ENCODE data around the gene PTPRD.

PTPRD gene

GRCh38 chr9:8390571-8390970, 2222.2 kb downstream of the PTPRD start:
- no peak for DNase-seq

DNA sequence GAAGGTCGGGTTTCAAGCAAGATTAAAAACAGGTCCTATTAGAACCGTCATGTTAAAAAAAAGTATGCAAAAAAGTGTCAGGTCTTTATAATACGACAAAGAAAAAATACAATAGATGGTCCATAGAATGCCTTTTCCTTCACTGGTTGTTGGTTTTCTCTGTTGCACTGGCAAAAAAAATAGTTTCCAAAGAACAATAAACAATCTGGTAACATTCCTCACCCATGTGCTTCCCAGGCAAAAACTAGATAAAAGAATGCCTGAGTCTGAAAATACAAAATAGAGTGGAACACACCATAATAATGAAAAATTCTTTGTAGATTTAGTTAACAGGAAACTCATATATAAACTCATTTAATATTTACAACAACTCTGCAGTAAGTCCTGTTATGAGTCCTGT, 2223.3 kb downstream of the PTPRD start:
- no peak for DNase-seq

DNA sequence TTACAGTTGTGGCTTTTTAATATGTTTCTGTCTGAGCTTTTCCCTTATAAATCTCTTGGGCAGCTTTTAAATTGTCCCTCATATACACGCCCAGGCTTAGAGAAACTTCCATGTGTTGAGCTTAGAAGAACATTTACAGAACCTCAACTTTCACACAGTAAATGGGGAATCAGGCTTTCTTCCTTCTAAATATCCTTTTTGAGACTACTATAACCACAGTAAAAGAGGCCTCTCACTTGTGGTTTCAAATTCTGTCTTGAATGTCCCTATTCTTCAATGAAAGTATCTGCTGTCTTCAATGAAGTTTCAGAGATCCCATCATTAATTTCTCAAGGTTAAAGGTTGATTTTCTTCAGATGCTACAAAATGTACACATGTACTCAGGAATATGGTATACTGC, 2224.7 kb downstream of the PTPRD start:
- no peak for DNase-seq

- DNase-seq = no peak
Observed at GRCh38 chr9:8384091-8384490, 2228.7 kb downstream of the PTPRD start.

DNA sequence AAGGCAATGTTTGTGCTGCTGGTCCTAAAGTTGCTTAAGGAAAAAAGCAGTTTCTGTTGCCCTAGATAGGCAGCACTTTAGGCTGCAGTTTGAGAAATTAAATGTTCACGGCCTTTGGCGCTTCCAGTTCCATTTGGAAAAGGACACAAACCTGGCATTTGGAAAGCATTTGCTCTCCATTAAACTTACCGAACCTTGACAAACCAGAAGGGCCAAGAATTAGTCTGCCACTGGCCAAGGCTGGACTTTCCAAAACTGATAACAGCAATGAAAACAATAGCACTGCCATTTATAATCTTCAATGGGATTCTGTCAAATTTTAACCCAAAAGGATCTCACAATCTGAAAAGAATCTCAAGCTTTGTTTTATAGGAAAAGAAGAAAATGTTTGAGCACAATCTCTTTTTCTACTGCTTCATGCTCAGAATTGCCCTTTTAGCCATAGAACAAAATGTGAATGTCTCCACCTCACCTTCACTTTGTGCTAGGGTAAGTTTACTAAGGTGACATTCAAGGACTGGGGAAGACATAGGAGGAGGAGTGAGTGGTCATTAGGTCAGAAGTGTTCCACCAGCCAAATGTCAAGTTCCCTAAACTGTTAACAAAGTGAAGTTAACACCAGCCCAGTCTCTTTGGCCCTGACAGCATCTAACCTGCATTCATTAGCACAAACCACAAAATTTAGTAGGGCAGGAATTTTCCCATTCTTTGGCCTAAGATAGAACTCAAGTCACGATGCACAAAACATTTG, 2229.8 kb downstream of the PTPRD start:
- DNase-seq = no peak

DNA sequence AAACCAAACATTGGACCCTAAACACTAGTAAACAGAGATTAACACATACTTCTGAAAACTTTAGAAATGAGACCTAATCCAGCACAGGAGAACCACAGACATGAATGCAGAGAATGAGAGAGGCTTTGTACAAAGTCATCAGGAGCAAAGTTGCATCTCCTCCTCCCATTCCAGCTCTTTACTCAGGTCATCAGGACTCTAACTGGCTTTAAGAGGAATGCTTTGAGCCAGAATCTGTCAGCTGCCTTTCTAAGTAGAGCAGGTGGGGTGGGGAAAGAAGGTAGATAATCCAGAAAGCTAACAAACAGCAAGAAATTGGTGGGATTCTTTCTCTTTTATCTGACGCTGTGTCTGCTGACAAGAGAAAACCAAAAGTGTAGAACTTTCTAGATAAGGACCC, 2230.5 kb downstream of the PTPRD start:
- no peak for DNase-seq

GRCh38 chr9:8381601-8382000, 2231.2 kb downstream of the PTPRD start:
- DNase-seq = no peak

- no peak for DNase-seq
Observed at GRCh38 chr9:8374471-8374870, 2238.3 kb downstream of the PTPRD start.

DNA sequence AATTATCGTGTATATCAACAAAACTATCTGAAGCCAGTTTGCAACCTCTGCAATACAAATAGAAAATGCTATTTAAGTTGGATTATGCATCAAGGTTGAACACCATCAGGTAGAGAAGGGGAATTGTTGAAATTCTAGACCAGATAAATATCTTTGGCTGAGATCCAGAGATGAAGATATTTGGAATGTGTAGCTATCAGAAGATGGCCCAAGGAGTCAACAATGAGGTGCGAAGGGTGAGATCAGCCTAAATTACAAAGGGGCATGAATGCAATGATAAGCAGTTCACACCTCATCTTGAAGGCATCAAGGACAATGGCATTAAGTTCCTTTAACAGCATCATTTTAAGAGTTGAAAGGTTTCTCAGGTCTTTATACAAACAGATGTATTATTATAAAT, 2241.1 kb downstream of the PTPRD start:
- DNase-seq = no peak

DNA sequence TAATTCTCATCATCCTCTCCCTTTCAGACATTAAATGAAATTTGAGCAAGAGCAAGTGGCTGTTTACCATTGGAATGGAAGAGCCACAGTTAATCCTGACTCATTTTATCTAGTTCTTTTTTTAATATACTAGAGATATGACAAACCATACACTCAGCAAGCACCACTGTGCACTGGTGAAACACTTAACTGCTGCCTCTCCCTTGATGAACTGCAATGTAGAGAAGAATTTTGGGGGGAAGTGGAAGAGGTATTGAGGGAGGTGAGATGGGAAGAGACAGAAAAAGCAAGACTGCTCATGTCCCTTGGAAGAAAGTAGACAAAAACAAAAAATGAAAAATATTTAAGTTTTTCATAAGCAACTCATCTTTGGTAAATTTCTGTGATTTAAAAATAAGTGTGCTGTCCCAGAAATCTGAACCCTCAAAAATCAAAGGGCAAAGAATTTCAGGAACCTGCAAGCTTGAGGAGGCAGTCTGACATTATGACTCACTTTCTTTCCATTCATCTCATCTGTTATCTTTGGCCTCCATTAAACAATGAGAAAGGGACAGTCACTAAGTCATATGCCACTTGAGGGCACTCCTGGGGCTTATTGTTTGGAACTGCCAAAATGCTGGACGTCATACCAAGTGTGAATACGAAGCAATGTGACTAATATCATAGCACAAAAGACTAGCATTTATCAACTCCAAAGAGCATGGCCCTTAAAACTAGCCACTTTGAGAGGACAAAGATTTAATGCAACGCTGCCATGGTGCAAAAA, 2246.5 kb downstream of the PTPRD start:
- DNase-seq = no peak

DNA sequence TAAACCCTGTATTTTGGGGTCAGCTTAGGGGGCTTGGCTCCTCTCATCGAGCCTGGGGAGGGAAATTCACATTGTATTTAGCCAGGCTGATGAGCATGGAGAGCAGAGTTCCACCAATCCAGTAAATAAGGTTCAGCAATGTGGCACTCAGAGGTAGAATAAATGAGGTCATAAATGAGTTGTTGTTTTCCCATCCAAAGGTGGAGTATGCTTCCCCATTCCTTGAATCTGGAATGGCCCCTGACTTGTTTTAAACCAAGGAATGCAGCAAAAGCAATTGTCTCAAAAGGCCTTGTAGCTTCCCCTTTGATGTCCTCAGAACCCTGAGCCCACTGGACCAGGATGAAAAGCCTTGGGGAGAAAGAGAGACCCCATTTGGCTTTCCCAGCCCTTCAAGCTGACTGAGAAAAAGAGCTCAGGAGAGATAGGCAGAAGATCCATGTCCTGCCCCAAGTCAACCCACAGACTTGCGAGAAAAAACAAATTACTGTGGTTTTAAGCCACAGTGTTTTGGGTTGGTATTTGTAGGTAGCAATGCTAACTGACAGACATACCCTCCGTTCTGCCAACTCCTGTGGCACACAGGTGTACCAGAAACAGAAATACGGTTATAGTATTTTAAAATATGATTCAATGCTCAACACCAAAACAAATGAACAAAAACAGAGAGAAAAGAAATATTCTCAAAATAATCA, 2247.2 kb downstream of the PTPRD start:
- no peak for DNase-seq

DNA sequence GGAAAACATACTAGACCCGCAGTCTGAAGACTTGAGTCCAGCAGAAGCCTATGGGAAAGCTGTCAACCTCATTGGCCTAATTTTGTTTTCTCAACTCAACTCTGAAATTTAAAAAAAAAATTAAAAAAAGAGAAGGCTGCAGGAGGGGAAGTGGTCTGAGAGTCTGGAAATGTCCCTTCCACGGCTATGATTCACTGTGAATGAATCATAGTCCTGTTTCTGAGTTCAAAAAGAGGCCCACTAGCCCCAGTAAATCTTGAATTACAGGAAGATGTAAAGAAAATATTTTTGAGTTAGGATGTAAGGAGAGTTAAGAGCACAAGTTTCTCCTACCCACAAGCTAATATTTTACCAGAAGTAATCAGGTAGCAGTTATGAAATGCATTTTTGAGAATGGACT, 2247.8 kb downstream of the PTPRD start:
- DNase-seq = no peak

GRCh38 chr9:8364026-8364752, 2248.6 kb downstream of the PTPRD start:
- DNase-seq = no peak

DNA sequence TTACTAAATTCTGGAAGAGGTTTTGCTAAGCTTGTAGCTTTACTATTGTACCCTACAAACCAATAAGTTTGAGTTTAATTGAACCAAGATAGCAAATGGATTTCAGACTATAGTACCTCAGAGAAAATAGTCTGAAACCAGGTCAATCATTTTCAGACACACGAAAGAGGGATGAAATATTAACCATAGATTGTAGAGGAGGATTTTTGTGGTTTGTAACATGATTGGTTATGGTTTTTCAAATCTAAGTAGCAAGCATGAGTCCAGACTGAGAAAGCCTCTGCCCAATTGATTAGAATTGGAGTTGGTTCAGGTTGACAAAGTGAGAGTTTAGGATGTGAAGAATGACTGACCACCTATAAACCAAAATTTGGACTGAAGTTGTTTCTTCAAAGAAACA, 2250.6 kb downstream of the PTPRD start:
- DNase-seq = no peak

DNA sequence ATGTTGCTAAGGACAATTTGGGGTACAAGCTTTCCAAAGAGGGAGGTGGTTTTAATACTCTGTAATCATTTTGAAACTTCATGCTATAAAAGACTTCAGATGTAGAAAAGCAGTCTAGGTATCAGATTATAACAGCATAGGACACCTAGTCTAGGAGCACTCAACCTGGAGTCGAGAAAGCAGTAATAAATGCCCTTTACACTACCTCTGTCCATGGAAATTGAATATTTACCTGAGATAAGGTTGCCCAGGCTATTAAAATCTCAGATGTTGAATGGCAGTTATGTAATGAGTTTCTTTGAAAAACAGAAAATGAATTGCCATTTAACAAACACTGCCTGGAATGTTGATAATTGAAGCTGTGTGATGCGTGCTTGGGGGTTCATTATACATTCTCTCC, 2251.4 kb downstream of the PTPRD start:
- no peak for DNase-seq

GRCh38 chr9:8356406-8356805, 2256.4 kb downstream of the PTPRD start:
- DNase-seq = no peak

GRCh38 chr9:8351436-8351835, 2261.4 kb downstream of the PTPRD start:
- DNase-seq = no peak

GRCh38 chr9:8349901-8350300, 2262.9 kb downstream of the PTPRD start:
- DNase-seq = no peak

DNA sequence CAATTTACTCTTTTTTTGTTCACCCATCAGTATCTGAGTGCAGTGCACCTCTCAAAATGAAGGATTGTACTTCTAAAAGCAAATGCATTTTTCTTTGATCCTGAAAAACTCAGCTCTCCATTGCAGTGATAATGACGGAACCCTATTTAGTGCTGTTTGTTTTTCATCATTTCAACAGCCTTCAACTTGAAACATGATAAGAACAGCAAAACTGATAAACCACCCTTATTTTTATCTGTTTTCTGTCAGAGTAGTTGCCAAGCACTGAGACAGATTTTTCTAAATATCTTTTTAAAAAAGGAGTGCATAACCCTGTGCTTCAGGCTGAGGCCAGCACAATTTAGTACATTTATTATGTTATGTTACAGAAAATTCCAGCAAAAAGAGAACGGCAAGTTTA, 2263.4 kb downstream of the PTPRD start:
- no peak for DNase-seq

DNA sequence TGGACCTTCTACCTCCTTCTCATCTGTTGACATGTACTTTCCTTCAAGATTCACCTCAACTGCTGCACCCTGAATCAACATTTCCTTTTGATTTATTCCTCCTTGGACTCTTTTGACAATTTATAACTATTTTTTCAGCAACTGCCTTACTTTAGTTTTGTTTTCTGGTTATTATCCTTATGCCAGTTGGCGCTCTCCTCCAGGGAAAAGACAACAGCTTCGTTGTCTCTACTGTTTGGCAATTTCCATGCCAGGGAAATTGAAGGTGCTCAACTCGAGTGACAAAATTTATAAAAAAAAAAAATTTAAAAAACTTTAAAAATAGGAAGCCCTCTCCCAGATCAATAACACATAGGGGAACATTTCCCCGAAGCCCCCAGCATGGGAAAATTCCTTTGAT, 2264.0 kb downstream of the PTPRD start:
- no peak for DNase-seq

- no peak for DNase-seq
Observed at GRCh38 chr9:8346296-8346695, 2266.5 kb downstream of the PTPRD start.

- DNase-seq = no peak
Observed at GRCh38 chr9:8338767-8339510, 2273.9 kb downstream of the PTPRD start.
